ENCODE measurements around the gene CRTAC1. TPM values are rescaled to one million over a fixed set of nuclear protein-coding genes. Genes with fewer than 3 reads are reported as not detected.

The CRTAC1 gene
- total and polyA plus RNA-seq, 10 donors, result 0.17 to 0.74 (median 0.26) TPM; not detected in 5

DNA sequence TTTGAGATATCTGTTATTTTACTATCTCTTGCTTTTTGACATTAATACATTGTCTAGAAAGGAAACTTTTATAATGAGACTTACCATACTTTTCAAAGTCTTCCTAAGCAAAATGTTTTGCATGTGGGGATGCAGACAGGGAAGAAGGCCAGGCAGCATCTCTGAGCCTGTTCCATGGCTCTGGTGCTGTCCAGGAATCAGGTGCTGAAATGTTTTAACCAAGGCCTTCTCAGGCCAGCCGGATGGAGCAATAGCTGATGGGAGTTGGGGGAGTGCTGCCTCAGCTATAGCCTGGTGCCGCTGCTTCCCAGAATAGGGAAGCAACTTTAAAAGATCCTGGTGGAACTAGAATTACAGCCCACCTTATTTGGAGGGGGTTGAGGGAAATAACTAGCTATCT, 38.5 kb downstream of the CRTAC1 start:
- H3K4me3 ChIP-seq, result no peak overlapping the region
- no peak for TF ChIP-seq POLR2A (IDR thresholded peaks at IDR 0.05)
- TF ChIP-seq, protein P1, sequence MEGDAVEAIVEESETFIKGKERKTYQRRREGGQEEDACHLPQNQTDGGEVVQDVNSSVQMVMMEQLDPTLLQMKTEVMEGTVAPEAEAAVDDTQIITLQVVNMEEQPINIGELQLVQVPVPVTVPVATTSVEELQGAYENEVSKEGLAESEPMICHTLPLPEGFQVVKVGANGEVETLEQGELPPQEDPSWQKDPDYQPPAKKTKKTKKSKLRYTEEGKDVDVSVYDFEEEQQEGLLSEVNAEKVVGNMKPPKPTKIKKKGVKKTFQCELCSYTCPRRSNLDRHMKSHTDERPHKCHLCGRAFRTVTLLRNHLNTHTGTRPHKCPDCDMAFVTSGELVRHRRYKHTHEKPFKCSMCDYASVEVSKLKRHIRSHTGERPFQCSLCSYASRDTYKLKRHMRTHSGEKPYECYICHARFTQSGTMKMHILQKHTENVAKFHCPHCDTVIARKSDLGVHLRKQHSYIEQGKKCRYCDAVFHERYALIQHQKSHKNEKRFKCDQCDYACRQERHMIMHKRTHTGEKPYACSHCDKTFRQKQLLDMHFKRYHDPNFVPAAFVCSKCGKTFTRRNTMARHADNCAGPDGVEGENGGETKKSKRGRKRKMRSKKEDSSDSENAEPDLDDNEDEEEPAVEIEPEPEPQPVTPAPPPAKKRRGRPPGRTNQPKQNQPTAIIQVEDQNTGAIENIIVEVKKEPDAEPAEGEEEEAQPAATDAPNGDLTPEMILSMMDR (IDR thresholded peaks at IDR 0.05 in 8 of 11, conservative IDR thresholded peaks at IDR 0.05 in 3 of 11), result no peak
- TF ChIP-seq POLR2AphosphoS5 (IDR thresholded peaks at IDR 0.05), result no peak

DNA sequence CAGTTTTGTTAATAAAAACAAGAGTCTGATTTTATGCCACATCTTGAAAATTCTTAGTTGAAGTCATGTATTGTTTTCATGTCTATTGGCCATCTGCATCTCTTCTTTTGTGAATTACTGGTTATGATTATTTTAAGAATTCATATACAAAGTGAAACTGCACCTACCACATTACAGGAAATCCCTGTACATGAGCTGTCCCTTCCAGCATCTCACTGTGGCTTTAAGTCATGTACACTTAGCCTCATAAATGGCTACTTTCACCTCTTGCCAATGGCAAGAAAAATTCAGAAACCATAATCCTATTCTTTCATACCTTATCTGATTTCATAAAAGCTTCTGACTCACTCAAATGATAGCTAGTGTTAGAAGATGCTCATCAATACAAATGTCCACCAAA, 48.6 kb downstream of the CRTAC1 start:
- Histone ChIP-seq H3K4me1 (no peaks in the 10 kb centered on the region), H3K36me3 (no peaks in the 10 kb centered on the region), H3K4me3 (no peak overlapping the region), H3K9me3 (no peaks in the 10 kb centered on the region), H3K27ac (no peak overlapping the region), H3K27me3 (replicated peaks in 1 of 7) (peaks cover 0 to 63% (median 5%) of the 10 kb centered on the region in 7 donors)
- intact Hi-C loops (cut with DNase I; ENCODE audit: low total_unique reads), result no loop called here
- TF ChIP-seq POLR2A (IDR thresholded peaks at IDR 0.05) (no peak), POLR2AphosphoS5 (IDR thresholded peaks at IDR 0.05) (no peak)
- TF ChIP-seq, protein P1 (IDR thresholded peaks at IDR 0.05 in 8 of 11, conservative IDR thresholded peaks at IDR 0.05 in 3 of 11), result no peak
- no peak for DNase-seq

More for the DNA sequence above, 38.5 kb downstream of the CRTAC1 start:
- Histone ChIP-seq H3K27me3 (replicated peaks in 1 of 7) (peaks cover 0 to 51% (median 0%) of the 10 kb centered on the region in 7 donors), H3K9me3 (peaks cover 0 to 3% (median 0%) of the 10 kb centered on the region in 8 donors), H3K36me3 (no peaks in the 10 kb centered on the region), H3K4me1 (no peaks in the 10 kb centered on the region), H3K27ac (no peak overlapping the region)
- 18 to 33% (median 26%) methylated on average over 2 of the region's 2 CpGs for WGBS, 5 donors
- intact Hi-C loops (cut with DNase I; ENCODE audit: low total_unique reads), result no loop called here
- no peak for DNase-seq

DNA sequence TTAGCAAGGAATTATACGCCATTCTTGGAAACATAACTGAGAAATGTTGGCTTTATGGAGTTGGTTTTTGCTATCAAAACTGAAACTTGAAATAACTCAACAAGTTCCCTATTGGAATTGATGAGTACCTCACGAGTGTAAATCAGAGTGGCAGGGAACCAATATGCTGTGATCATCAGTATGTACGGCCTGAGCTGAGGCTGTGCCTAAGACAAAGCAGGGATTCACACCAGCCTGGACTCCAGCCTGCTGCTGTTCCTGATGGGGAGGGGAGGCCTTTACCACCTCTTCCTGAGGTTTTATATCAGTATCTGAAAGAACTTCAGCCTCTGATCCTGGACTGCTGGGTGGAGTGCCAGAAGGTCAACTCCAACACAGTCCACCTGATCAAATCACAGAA, 52.7 kb downstream of the CRTAC1 start:
- TF ChIP-seq POLR2AphosphoS5 (IDR thresholded peaks at IDR 0.05), result no peak
- TF ChIP-seq, protein P1 (IDR thresholded peaks at IDR 0.05 in 8 of 11, conservative IDR thresholded peaks at IDR 0.05 in 3 of 11), result no peak
- TF ChIP-seq POLR2A (IDR thresholded peaks at IDR 0.05), result no peak
- H3K27ac ChIP-seq, result no peak overlapping the region
- 73 to 81% (median 75%) methylated on average over 3 of the region's 3 CpGs for WGBS, 5 donors
- no peaks in the 10 kb centered on the region for H3K9me3 ChIP-seq
- H3K36me3 ChIP-seq, result no peaks in the 10 kb centered on the region
- no peak overlapping the region for H3K4me3 ChIP-seq
- H3K4me1 ChIP-seq, result no peaks in the 10 kb centered on the region
- H3K27me3 ChIP-seq (replicated peaks in 1 of 7), result peaks cover 0 to 88% (median 32%) of the 10 kb centered on the region in 7 donors
- DNase-seq, result no peak
- intact Hi-C loops (cut with DNase I; ENCODE audit: low total_unique reads), result no loop called here

DNA sequence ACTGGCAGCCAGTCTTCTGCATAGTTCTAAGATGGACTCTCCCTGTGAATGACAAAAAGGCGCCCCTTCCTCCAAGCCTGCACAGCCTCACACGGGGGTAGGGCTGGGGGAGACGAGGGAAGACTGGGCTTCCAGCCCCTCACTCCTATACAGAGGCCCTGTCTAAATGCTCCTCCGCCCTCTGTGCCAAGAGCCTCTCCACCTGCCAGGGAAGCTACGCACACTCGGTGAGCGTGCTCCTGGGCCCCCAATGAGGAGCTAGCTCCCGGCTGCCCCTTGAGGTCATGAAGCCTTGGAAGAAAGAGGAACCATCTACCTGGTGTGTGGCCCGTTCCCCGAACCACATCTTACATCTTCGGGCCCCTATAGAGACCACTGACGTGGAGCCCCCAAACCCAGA, 54.8 kb downstream of the CRTAC1 start:
- no peak overlapping the region for H3K27ac ChIP-seq
- no peak overlapping the region for H3K4me3 ChIP-seq
- H3K36me3 ChIP-seq, result no peaks in the 10 kb centered on the region
- TF ChIP-seq, protein P1 (IDR thresholded peaks at IDR 0.05 in 8 of 11, conservative IDR thresholded peaks at IDR 0.05 in 3 of 11), result no peak
- no peak for TF ChIP-seq POLR2A (IDR thresholded peaks at IDR 0.05)
- no peak for TF ChIP-seq POLR2AphosphoS5 (IDR thresholded peaks at IDR 0.05)
- 76 to 82% (median 80%) methylated on average over 12 of the region's 12 CpGs for WGBS, 5 donors
- no peaks in the 10 kb centered on the region for H3K4me1 ChIP-seq
- no peak for DNase-seq
- peaks cover 0 to 99% (median 34%) of the 10 kb centered on the region in 7 donors for H3K27me3 ChIP-seq (replicated peaks in 1 of 7)
- intact Hi-C loops (cut with DNase I; ENCODE audit: low total_unique reads), result no loop called here
- no peaks in the 10 kb centered on the region for H3K9me3 ChIP-seq

Data from spleen (tissue), 11 donors.